HCT116 (cell line): ENCODE results near the gene GRIN2A. TPM values are rescaled to one million over a fixed set of nuclear protein-coding genes. Genes with fewer than 3 reads are reported as not detected.

Experiments used
- ATAC-seq: fragments of 200-7000 bp; cut with Tn5 transposase; 2 replicates; pipeline ENCODE4 v1.9.1; 2020; ENCODE audit warnings: mild to moderate bottlenecking, moderate library complexity
- BruUV-seq: library from RNA; stranded (reverse); fragments of 400-500 nt; replicated peaks from 2 replicates; lab custom pipeline; 2021; lab: Mats Ljungman, UMichigan
- CTCF ChIA-PET: fragments of 300-600 bp; sonication (Branson Sonifier 250); formaldehyde crosslinking; loops from one replicate; lab custom pipeline; 2021; ENCODE audit warnings: antibody characterized with exemption; lab: Charles Lee
- POLR2A ChIA-PET: fragments of 300-600, 350-600 bp; sonication (Branson Sonifier 250); formaldehyde crosslinking; loops from one replicate; lab custom pipeline; 2021; ENCODE audit warnings: antibody characterized with exemption; lab: Charles Lee
- RAD21 ChIA-PET, 2 experiments: fragments of 300-600 bp; sonication (Branson Sonifier 250); formaldehyde crosslinking; loops; one replicate each; lab custom pipeline; 2023; ENCODE audit warnings: low total read pairs in 2 of 2; ENCODE audit not compliant: uncharacterized antibody in 2 of 2, unreplicated experiment in 2 of 2, low non-redundant PET in 1 of 2; lab: Charles Lee
- DNase-seq: peaks from one replicate; pipeline ENCODE4 v3.0.0-alpha.2; 2010; ENCODE audit warnings: low read depth, low spot score
- H2AFZ ChIP-seq: fragments of 200-600 bp; shearing (Covaris generic), sonication (generic); 2 replicates; pipeline ENCODE4 v1.6.1; 2017; ENCODE audit warnings: low read depth, mixed run types, mixed read lengths, antibody characterized with exemption, low read length; ENCODE audit not compliant: poor library complexity, severe bottlenecking
- H3K27ac ChIP-seq: 2 replicates; pipeline ENCODE4 v1.5.1; 2012; ENCODE audit warnings: low read depth, low read length
- H3K27me3 ChIP-seq: fragments of 200-600 bp; sonication (generic); 2 replicates; pipeline ENCODE4 v1.6.1; 2016; ENCODE audit warnings: mixed run types, low read length, mixed read lengths; ENCODE audit not compliant: insufficient read depth
- H3K36me3 ChIP-seq, 2 experiments: fragments of 200-500 bp in 1 of 2; fragments of 200-600 bp in 1 of 2; sonication (Bioruptor generic) in 1 of 2; sonication (generic) in 1 of 2; 2 replicates each; pipeline versions ENCODE4 v1.5.1 to v1.6.1; 2014 to 2016; ENCODE audit warnings: low read length in 2 of 2, inconsistent platforms in 1 of 2, mixed read lengths in 1 of 2, mixed run types in 1 of 2; ENCODE audit not compliant: insufficient read depth in 2 of 2, control insufficient read depth in 1 of 2
- H3K4me1 ChIP-seq, 2 experiments: fragments of 200-600 bp in 1 of 2; sonication (generic) in 1 of 2; 2 replicates each; pipeline versions ENCODE4 v1.5.1 to v1.6.1; 2012 to 2017; ENCODE audit warnings: low read length in 2 of 2, inconsistent platforms in 1 of 2, mild to moderate bottlenecking in 1 of 2, mixed read lengths in 1 of 2, mixed run types in 1 of 2, moderate library complexity in 1 of 2; ENCODE audit not compliant: insufficient read depth in 2 of 2, control insufficient read depth in 1 of 2
- H3K4me2 ChIP-seq: fragments of 200-600 bp; sonication (generic); 2 replicates; pipeline ENCODE4 v1.6.1; 2017; ENCODE audit warnings: mixed run types, low read length, mixed read lengths
- H3K4me3 ChIP-seq, 2 experiments: fragments of 200-600 bp in 1 of 2; sonication (generic) in 1 of 2; replicated peaks in 1 of 2; 2 replicates each; pipeline ENCODE4 v1.5.1; 2011 to 2016; ENCODE audit warnings: low read length in 2 of 2, control low read depth in 1 of 2, low read depth in 1 of 2, mild to moderate bottlenecking in 1 of 2, mixed read lengths in 1 of 2, mixed run types in 1 of 2
- H3K79me2 ChIP-seq: fragments of 200-600 bp; sonication (generic); 2 replicates; pipeline ENCODE4 v1.6.1; 2017; ENCODE audit warnings: mild to moderate bottlenecking, mixed run types, low read length, moderate library complexity, mixed read lengths; ENCODE audit not compliant: insufficient read depth
- H3K9ac ChIP-seq: fragments of 200-600 bp; sonication (generic); 2 replicates; pipeline ENCODE4 v1.6.1; 2016; ENCODE audit warnings: low read length, mixed read lengths
- H3K9me2 ChIP-seq: fragments of 200-600 bp; sonication (generic), shearing (Covaris generic); 2 replicates; pipeline ENCODE4 v1.6.1; 2017; ENCODE audit warnings: mixed run types, mild to moderate bottlenecking, moderate library complexity; ENCODE audit not compliant: insufficient read depth
- H3K9me3 ChIP-seq, 2 experiments: fragments of 200-500 bp in 1 of 2; fragments of 200-600 bp in 1 of 2; sonication (Bioruptor generic) in 1 of 2; sonication (generic) in 1 of 2; 2 replicates each; pipeline ENCODE4 v1.6.1; 2014 to 2017; ENCODE audit warnings: low read length in 2 of 2, mixed read lengths in 2 of 2, inconsistent platforms in 1 of 2, low read depth in 1 of 2, mild to moderate bottlenecking in 1 of 2, mixed run types in 1 of 2, moderate library complexity in 1 of 2; ENCODE audit not compliant: control insufficient read depth in 1 of 2, insufficient read depth in 1 of 2
- H4K20me1 ChIP-seq: fragments of 200-600 bp; sonication (generic), shearing (Covaris generic); 2 replicates; pipeline ENCODE4 v1.6.1; 2017; ENCODE audit warnings: mixed run types, mild to moderate bottlenecking, moderate library complexity; ENCODE audit not compliant: insufficient read depth
- ATF3 ChIP-seq: IDR thresholded peaks from 2 replicates; pipeline ENCODE4 v1.6.1; 2012
- EGR1 ChIP-seq: IDR thresholded peaks from 2 replicates; pipeline ENCODE4 v1.6.1; 2012; ENCODE audit warnings: low read depth
- ELF1 ChIP-seq: IDR thresholded peaks from 2 replicates; pipeline ENCODE4 v1.6.1; 2012; ENCODE audit warnings: low read depth, borderline replicate concordance
- FOSL1 ChIP-seq: IDR thresholded peaks from 2 replicates; pipeline ENCODE4 v1.6.1; 2012; ENCODE audit warnings: low read depth
- MAX ChIP-seq: IDR thresholded peaks from 2 replicates; pipeline ENCODE4 v1.6.1; 2012
- REST ChIP-seq: IDR thresholded peaks from 2 replicates; pipeline ENCODE4 v1.6.1; 2012; ENCODE audit warnings: low read depth
- SIN3A ChIP-seq: IDR thresholded peaks from 2 replicates; pipeline ENCODE4 v1.6.1; 2012; ENCODE audit warnings: low read depth
- TCF7L2 ChIP-seq: IDR thresholded peaks from 2 replicates; pipeline ENCODE4 v1.7.0; 2011; ENCODE audit warnings: borderline replicate concordance, inconsistent platforms; ENCODE audit not compliant: insufficient read depth, insufficient read length; ENCODE audit errors: extremely low read depth
- ZFX ChIP-seq: fragments of 450-650 bp; IDR thresholded peaks from 2 replicates; pipeline ENCODE4 v1.6.1; 2017
- ZNF274 ChIP-seq: fragments of 200-500 bp; sonication (Bioruptor generic); IDR thresholded peaks from 2 replicates; pipeline ENCODE4 v1.6.1; 2014; ENCODE audit warnings: mild to moderate bottlenecking, low read depth, low read length, inconsistent platforms
- intact Hi-C: fragments of 100-400 bp; cut with micrococcal nuclease; formaldehyde crosslinking; loops from 2 replicates; pipeline ENCODE4 v1.10.0; 2022
- total RNA-seq: library from RNA; stranded (reverse); gene quantifications from one replicate; pipeline ENCODE4 v1.2.1, GENCODE V29; 2021; ENCODE audit not compliant: unreplicated experiment
- TF ChIP-seq, protein P1 (sequence below), 3 experiments: fragments of 200-600 bp in 1 of 3; sonication (generic) in 1 of 3; IDR thresholded peaks in 2 of 3; conservative IDR thresholded peaks in 1 of 3; 2 replicates each; pipeline ENCODE4 v1.5.1; 2012 to 2017; ENCODE audit warnings: low read depth in 2 of 3, low read length in 2 of 3, antibody characterized with exemption in 1 of 3, borderline replicate concordance in 1 of 3, control low read depth in 1 of 3, mild to moderate bottlenecking in 1 of 3, mixed read lengths in 1 of 3, mixed run types in 1 of 3, moderate library complexity in 1 of 3; ENCODE audit not compliant: insufficient read depth in 1 of 3

GRIN2A gene
- total RNA-seq, 1 experiment from 2014 or later, result 0.02 TPM

DNA sequence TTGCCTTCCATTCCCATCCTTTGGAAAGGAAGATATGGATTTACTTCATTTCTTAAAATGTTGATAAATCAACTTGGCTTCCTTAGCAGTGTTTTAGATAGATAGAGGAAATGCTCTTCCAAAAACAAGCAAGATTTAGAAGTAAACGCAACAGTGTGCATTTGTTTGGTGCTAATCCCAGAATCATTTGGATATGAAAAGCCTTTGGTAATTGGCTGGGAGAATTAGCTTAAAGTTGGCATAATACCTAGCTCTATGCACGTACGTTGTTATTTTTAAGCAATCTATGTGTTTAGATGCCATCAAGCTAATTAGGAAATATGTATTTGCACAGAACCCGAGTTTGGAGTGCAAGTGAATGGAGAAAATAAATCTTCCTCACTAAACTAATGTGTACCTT, 415.3 kb downstream of the GRIN2A start:
- H3K4me3 ChIP-seq, result no peak overlapping the region
- H3K4me2 ChIP-seq, result no peak overlapping the region
- ChIA-PET CTCF (no interaction called here), POLR2A (no interaction called here), RAD21 (no interaction called here)
- no peaks in the 10 kb centered on the region for H3K36me3 ChIP-seq
- no peak overlapping the region for H2AFZ ChIP-seq
- H3K9ac ChIP-seq, result no peak overlapping the region
- intact Hi-C loops, result no loop called here
- no peaks in the 10 kb centered on the region for H3K79me2 ChIP-seq
- TF ChIP-seq ZNF274 (no peak), MAX (no peak), ZFX (no peak), TCF7L2 (no peak), EGR1 (no peak), ELF1 (no peak), FOSL1 (no peak), REST (no peak), ATF3 (no peak), SIN3A (no peak)
- TF ChIP-seq, protein P1, sequence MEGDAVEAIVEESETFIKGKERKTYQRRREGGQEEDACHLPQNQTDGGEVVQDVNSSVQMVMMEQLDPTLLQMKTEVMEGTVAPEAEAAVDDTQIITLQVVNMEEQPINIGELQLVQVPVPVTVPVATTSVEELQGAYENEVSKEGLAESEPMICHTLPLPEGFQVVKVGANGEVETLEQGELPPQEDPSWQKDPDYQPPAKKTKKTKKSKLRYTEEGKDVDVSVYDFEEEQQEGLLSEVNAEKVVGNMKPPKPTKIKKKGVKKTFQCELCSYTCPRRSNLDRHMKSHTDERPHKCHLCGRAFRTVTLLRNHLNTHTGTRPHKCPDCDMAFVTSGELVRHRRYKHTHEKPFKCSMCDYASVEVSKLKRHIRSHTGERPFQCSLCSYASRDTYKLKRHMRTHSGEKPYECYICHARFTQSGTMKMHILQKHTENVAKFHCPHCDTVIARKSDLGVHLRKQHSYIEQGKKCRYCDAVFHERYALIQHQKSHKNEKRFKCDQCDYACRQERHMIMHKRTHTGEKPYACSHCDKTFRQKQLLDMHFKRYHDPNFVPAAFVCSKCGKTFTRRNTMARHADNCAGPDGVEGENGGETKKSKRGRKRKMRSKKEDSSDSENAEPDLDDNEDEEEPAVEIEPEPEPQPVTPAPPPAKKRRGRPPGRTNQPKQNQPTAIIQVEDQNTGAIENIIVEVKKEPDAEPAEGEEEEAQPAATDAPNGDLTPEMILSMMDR (IDR thresholded peaks at IDR 0.05 in 2 of 3, conservative IDR thresholded peaks at IDR 0.05 in 1 of 3; ENCODE audit: borderline replicate concordance in 1 of 3, insufficient read depth in 1 of 3, low read depth in 2 of 3, low read length in 2 of 3), result no peak
- H3K9me2 ChIP-seq, result no peaks in the 10 kb centered on the region
- no peaks in the 10 kb centered on the region for H3K4me1 ChIP-seq
- no peaks in the 10 kb centered on the region for H4K20me1 ChIP-seq
- H3K27ac ChIP-seq, result no peak overlapping the region
- no TSS peak for BruUV-seq
- ATAC-seq, result no peak
- no peaks in the 10 kb centered on the region for H3K9me3 ChIP-seq
- no peak for DNase-seq
- peaks cover 11% of the 10 kb centered on the region for H3K27me3 ChIP-seq
